Upper lobe of left lung (tissue), 6 donors: ENCODE measurements around the gene C10orf71. TPM values are rescaled to one million over a fixed set of nuclear protein-coding genes. Genes with fewer than 3 reads are reported as not detected.

Experiments
- ATAC-seq, 2 donors: fragments of 200-7000 bp; cut with Tn5 transposase; one replicate each; pipeline ENCODE4 v1.9.1; 2022; ENCODE audit warnings: mild to moderate bottlenecking in 2 of 2, moderate library complexity in 2 of 2; ENCODE audit not compliant: low FRiP score in 2 of 2
- DNase-seq, 2 donors: peaks; one replicate each; pipeline ENCODE4 v3.0.0-alpha.2; 2019 to 2020
- H3K27ac ChIP-seq, 4 donors: fragments of 200-600 bp; sonication (generic); one replicate each; pipeline ENCODE4 v1.5.1; 2016 to 2019
- H3K27me3 ChIP-seq, 4 donors: fragments of 200-600 bp; sonication (generic); one replicate each; pipeline ENCODE4 v1.5.1; 2017 to 2019
- H3K36me3 ChIP-seq, 4 donors: fragments of 200-600 bp; sonication (generic); one replicate each; pipeline ENCODE4 v1.5.1; 2016 to 2019
- H3K4me1 ChIP-seq, 4 donors: fragments of 200-600 bp; sonication (generic); one replicate each; pipeline ENCODE4 v1.5.1; 2018 to 2019
- H3K4me3 ChIP-seq, 4 donors: fragments of 200-600 bp; sonication (generic); one replicate each; pipeline ENCODE4 v1.5.1; 2017 to 2019; ENCODE audit warnings: mild to moderate bottlenecking in 2 of 4, moderate library complexity in 1 of 4
- H3K9me3 ChIP-seq, 4 donors: fragments of 200-600 bp; sonication (generic); one replicate each; pipeline ENCODE4 v1.5.1; 2018 to 2019
- CTCF ChIP-seq, 6 experiments: fragments of 450-650 bp in 4 of 6; fragments of 200-600 bp in 2 of 6; sonication (generic) in 2 of 6; IDR thresholded peaks; one replicate each; pipeline ENCODE4 v1.5.1; 2016 to 2019; ENCODE audit warnings: antibody characterized with exemption in 6 of 6
- EP300 ChIP-seq, 4 donors: sonication (generic); formaldehyde crosslinking; IDR thresholded peaks; one replicate each; pipeline ENCODE4 v1.5.1; 2017; ENCODE audit warnings: antibody characterized with exemption in 4 of 4, control low read depth in 2 of 4
- POLR2A ChIP-seq, 4 donors: fragments of 450-650 bp; IDR thresholded peaks; one replicate each; pipeline ENCODE4 v1.5.1; 2016 to 2017; ENCODE audit warnings: antibody characterized with exemption in 4 of 4, mild to moderate bottlenecking in 2 of 4
- POLR2AphosphoS5 ChIP-seq, 2 donors: sonication (generic); formaldehyde crosslinking; IDR thresholded peaks; one replicate each; pipeline ENCODE4 v1.5.1; 2017; ENCODE audit warnings: antibody characterized with exemption in 2 of 2
- WGBS, 2 donors: methylation state at CpG; one replicate each; pipeline ENCODE4 v1.1.5; 2017 to 2018; 5-methylcytosine and 5-hydroxymethylcytosine counted together
- total RNA-seq, 6 donors: library from RNA; depleted of rRNA in 4 of 6; stranded (reverse); fragments of >200 nt in 4 of 6; gene quantifications; one replicate each; pipeline versions ENCODE4 v1.1.0 to v1.2.1, GENCODE V29; 2016 to 2021
- donor health status: DM: no; HTN: no; CAD: no; lungs with moderate emphysema.
- donor health status: DM: no; HTN: yes; CAD: no; lungs with severe emphysema.

Gene C10orf71
- total RNA-seq, 6 donors from 2014 or later = not detected

GRCh38 chr10:49254556-49255318, 44.2 kb upstream of the C10orf71 start:
- DNase-seq (no peak), ATAC-seq (peak; percentile 35 to 66)
- Histone ChIP-seq H3K36me3 (no peaks in the 10 kb centered on the region), H3K4me1 (peaks cover 0 to 7% (median 0%) of the 10 kb centered on the region in 4 donors), H3K9me3 (no peaks in the 10 kb centered on the region), H3K4me3 (no peak overlapping the region), H3K27me3 (no peaks in the 10 kb centered on the region), H3K27ac (no peak overlapping the region)
- TF ChIP-seq POLR2AphosphoS5 (IDR thresholded peaks at IDR 0.05) (no peak), POLR2A (IDR thresholded peaks at IDR 0.05) (no peak)
- 49 to 52% methylated on average over 13 to 14 of the region's 14 CpGs for WGBS, 2 donors

- ATAC-seq = no peak
- no peak overlapping the region for H3K4me3 ChIP-seq
- DNase-seq = no peak
- H3K4me1 ChIP-seq = peaks cover 0 to 7% (median 0%) of the 10 kb centered on the region in 4 donors
- H3K27me3 ChIP-seq = no peaks in the 10 kb centered on the region
- H3K9me3 ChIP-seq = no peaks in the 10 kb centered on the region
- TF ChIP-seq POLR2AphosphoS5 (IDR thresholded peaks at IDR 0.05) = no peak
- TF ChIP-seq CTCF (IDR thresholded peaks at IDR 0.05) = no peak
- TF ChIP-seq EP300 (IDR thresholded peaks at IDR 0.05) = no peak
- TF ChIP-seq POLR2A (IDR thresholded peaks at IDR 0.05) = no peak
- no peaks in the 10 kb centered on the region for H3K36me3 ChIP-seq
- no peak overlapping the region for H3K27ac ChIP-seq
- WGBS, 2 donors = 45 to 56% methylated on average over 3 of the region's 3 CpGs
Observed at GRCh38 chr10:49255883-49256282, 43.1 kb upstream of the C10orf71 start.

GRCh38 chr10:49257154-49257553, 41.8 kb upstream of the C10orf71 start:
- peak in 1 of 2 donors; percentile 38 for ATAC-seq
- H3K4me1 ChIP-seq = peaks cover 0 to 7% (median 0%) of the 10 kb centered on the region in 4 donors
- H3K9me3 ChIP-seq = no peaks in the 10 kb centered on the region
- DNase-seq = no peak
- no peak overlapping the region for H3K4me3 ChIP-seq
- WGBS, 2 donors = 63 to 81% methylated on average over 1 of the region's 1 CpG
- H3K36me3 ChIP-seq = no peaks in the 10 kb centered on the region
- H3K27ac ChIP-seq = no peak overlapping the region
- H3K27me3 ChIP-seq = no peaks in the 10 kb centered on the region
- TF ChIP-seq POLR2AphosphoS5 (IDR thresholded peaks at IDR 0.05) (no peak), EP300 (IDR thresholded peaks at IDR 0.05) (no peak), POLR2A (IDR thresholded peaks at IDR 0.05) (no peak)

- Histone ChIP-seq H3K27me3 (no peaks in the 10 kb centered on the region), H3K27ac (no peak overlapping the region), H3K4me1 (peaks cover 0 to 7% (median 0%) of the 10 kb centered on the region in 4 donors), H3K4me3 (no peak overlapping the region), H3K9me3 (no peaks in the 10 kb centered on the region), H3K36me3 (no peaks in the 10 kb centered on the region)
- no peak for TF ChIP-seq POLR2A (IDR thresholded peaks at IDR 0.05)
- no peak for TF ChIP-seq CTCF (IDR thresholded peaks at IDR 0.05)
- TF ChIP-seq EP300 (IDR thresholded peaks at IDR 0.05) = no peak
- no peak for TF ChIP-seq POLR2AphosphoS5 (IDR thresholded peaks at IDR 0.05)
- ATAC-seq (no peak), DNase-seq (no peak)
- whole genome bisulfite sequencing, 2 donors = 85 to 91% methylated on average over 6 to 10 of the region's 11 CpGs
Observed at GRCh38 chr10:49257626-49258349, 41.2 kb upstream of the C10orf71 start.

GRCh38 chr10:49258350-49258683, 40.7 kb upstream of the C10orf71 start:
- TF ChIP-seq EP300 (IDR thresholded peaks at IDR 0.05) (no peak), POLR2A (IDR thresholded peaks at IDR 0.05) (no peak), CTCF (IDR thresholded peaks at IDR 0.05) (no peak), POLR2AphosphoS5 (IDR thresholded peaks at IDR 0.05) (no peak)
- no peak overlapping the region for H3K4me3 ChIP-seq
- H3K27ac ChIP-seq = no peak overlapping the region
- H3K4me1 ChIP-seq = peaks cover 0 to 7% (median 0%) of the 10 kb centered on the region in 4 donors
- H3K36me3 ChIP-seq = no peaks in the 10 kb centered on the region
- no peak for DNase-seq
- no peaks in the 10 kb centered on the region for H3K27me3 ChIP-seq
- H3K9me3 ChIP-seq = no peaks in the 10 kb centered on the region
- no peak for ATAC-seq
